ENCODE data around the gene ZNF519. TPM values are rescaled to one million over a fixed set of nuclear protein-coding genes. Genes with fewer than 3 reads are reported as not detected.

The ZNF519 gene
- total and polyA plus RNA-seq, 2 of the 8 experiments (the other 6 are each of a cell fraction or from before 2014, with no cell fraction given), result 24.0 to 38.6 TPM

DNA sequence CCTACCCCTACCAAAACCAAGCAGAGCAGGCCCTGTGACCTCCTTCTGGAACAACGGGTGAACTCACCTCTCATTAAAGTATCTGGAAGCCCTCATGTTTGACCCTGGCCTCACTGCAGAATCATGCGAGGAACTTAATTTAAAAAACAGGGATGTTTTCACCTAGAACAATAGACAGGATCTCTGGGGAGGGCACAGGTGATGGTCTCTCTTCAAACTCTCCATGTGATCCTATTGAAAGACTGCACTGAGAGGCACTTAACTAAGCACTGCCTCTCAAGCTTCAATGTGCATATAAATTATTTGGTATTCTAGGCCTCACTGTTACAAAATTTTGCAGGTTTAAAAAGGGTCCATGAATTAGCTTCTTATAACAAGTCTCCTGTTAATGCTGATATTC lies 7.5 kb downstream of the ZNF519 start (continued):
- no peak for TF ChIP-seq CHD2 (IDR thresholded peaks at IDR 0.05; ENCODE audit: low read length)
- TF ChIP-seq SIX5 (IDR thresholded peaks at IDR 0.05; ENCODE audit: low read depth, low read length), result no peak

All from H1 (cell line).